Subcutaneous adipose tissue (tissue), 4 donors: ENCODE measurements around the gene KBTBD7. TPM values are rescaled to one million over a fixed set of nuclear protein-coding genes. Genes with fewer than 3 reads are reported as not detected.

Experiments used
- total RNA-seq, 4 donors: library from RNA; depleted of rRNA; stranded (reverse); fragments of >200 nt; gene quantifications; one replicate each; pipeline ENCODE4 v1.1.0, GENCODE V29; 2016
- TF ChIP-seq, protein P1 (sequence below): fragments of 450-650 bp; IDR thresholded peaks from one replicate; pipeline ENCODE4 v1.5.1; 2016; ENCODE audit warnings: low read depth, mild to moderate bottlenecking, control low read depth, antibody characterized with exemption, moderate library complexity

Gene KBTBD7
- total RNA-seq, 4 donors from 2014 or later, result 5.8 to 7.0 (median 6.2) TPM

DNA sequence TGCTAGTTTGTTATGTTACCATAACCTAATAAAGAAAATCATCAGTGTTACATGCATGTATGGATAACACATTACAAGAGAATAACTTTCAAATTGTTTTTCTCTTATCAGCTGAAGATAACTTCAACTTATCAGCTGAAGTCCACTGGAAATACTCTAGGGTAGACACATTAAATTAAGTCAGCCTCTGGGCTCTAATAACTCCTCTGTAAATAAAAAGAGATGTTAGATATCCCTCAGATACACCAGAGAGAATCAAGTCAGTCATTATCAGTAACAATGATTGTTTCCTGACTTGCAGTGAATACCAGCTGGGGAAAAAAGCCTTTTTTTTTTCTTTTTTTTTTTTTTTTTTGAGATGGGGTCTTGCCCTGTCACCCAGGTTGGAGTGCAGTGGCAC lies 1.6 kb upstream of the KBTBD7 start:
- TF ChIP-seq, protein P1, sequence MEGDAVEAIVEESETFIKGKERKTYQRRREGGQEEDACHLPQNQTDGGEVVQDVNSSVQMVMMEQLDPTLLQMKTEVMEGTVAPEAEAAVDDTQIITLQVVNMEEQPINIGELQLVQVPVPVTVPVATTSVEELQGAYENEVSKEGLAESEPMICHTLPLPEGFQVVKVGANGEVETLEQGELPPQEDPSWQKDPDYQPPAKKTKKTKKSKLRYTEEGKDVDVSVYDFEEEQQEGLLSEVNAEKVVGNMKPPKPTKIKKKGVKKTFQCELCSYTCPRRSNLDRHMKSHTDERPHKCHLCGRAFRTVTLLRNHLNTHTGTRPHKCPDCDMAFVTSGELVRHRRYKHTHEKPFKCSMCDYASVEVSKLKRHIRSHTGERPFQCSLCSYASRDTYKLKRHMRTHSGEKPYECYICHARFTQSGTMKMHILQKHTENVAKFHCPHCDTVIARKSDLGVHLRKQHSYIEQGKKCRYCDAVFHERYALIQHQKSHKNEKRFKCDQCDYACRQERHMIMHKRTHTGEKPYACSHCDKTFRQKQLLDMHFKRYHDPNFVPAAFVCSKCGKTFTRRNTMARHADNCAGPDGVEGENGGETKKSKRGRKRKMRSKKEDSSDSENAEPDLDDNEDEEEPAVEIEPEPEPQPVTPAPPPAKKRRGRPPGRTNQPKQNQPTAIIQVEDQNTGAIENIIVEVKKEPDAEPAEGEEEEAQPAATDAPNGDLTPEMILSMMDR, result no peak

DNA sequence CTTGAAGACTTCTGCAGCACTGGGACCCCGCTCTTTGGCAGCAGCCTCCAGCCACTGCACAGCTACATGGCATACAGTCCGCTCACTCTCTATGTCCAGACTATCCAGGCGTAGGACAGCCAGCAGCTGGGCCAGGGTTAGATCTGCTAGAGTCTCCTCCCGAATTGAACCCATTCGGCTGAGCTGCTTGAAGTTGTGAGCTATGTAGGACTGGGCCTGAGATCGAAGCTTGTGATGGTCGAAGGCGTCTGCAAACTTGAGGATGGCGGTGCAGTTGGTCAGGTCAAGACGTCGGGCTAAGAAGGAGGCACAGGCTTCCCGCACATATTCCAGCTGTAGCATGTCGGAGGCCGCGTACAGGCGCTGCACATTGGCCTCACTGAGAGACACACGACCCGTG lies 900 bp downstream of the KBTBD7 start:
- TF ChIP-seq, protein P1, result no peak

DNA sequence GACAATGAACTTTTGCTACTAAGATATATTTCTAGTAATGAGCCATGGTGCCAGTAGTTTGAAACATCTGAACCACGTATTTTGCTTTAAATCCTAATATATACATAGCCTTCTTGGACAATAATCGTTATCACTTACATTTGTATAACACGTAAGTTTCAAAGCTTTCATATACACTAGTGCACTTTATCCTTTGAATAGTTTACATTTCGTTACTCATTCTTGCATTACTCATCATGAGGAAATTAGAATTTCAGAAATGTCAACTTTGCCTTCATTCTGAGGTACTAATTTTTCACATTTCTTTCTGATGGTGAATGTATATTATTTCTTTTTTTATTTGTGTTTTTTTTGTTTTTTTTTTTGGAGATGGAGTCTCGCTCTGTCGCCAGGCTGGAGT lies 5.8 kb downstream of the KBTBD7 start:
- TF ChIP-seq, protein P1, result no peak

DNA sequence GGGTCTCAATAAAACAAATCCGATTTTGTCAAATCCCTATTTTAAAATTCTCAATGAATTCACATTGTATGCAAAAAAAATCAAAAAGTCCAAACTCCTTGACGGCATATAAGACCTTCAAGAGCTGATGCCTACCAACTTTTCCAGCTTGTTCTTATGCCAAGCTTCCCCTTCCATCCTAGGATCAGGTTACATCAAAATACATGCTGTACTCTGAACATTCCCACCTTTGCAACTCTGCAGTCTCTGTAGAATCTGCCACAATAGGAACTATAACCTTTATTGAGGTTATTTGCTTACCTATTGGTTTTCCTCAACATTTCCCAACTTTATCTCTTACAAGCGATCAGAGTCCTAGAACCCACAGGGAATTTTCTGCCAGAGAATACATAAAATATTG lies 7.9 kb downstream of the KBTBD7 start:
- TF ChIP-seq, protein P1, result no peak

DNA sequence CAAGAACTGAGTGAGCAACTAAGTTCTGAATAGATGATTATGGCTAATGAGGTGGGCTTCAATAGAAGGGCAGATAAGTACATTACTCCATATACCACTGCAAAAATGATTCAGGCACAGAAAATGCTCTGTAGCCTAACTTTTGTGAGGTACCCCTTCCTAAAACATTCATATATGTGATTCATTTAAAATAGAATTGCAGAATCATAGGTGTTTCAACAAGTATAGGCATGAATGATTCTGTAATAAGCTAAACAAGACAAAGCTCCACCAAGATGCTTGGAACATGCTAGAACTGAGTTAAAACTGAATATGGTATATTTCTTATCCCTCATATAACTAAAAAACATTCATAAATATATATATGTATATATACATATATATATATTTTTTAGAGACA lies 12.1 kb downstream of the KBTBD7 start:
- TF ChIP-seq, protein P1, result no peak

DNA sequence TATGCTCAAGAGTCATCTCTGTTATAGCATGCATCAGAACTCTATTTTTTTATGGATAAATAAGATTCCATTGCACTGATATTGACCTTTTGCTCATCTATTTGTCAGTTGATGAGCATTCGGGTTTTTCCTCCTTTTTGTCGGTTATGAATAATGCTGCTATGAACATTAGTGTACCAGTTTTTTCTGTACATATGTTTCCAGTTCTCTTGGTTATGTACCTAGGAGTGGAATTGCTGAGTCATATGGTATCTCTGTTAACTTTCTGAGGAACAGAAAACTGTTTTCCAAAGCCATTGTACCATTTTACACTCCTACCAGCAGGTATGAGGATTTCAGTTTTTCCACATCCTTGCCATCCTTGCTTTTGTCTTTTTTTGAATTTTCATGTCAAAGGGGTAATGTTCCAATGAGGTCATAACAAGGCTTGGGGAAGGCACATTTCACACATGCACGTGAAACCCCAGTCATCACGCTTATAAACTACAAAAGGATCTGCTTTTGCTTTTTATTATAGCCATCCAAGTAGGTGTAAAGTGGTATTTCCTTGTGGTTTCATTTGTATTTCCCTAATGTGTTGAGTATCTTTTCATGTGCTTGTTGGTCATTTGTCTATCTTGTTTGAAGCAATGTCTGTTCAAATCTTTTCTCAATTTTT lies 14.6 kb downstream of the KBTBD7 start:
- TF ChIP-seq, protein P1, result no peak

DNA sequence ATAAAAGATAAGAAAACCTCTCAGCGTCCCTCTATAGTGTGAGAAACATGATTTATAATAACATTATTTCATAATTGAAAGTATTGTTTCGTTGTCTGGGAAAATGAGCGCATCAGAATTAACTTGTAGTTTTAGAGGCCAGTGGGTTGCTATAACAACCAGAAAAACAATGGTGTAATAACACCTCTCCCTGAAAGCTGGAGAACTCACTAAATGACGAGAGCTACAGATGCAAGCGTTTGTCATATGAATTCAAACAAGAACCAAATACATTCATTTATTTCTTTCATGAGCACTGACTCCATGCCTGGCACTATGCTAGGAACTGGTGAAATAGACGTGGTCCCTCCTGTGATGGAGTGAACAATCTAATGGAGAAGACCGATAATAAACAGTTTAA lies 16.3 kb downstream of the KBTBD7 start:
- TF ChIP-seq, protein P1, result no peak
